ENCODE data around the gene CLIP1.

CLIP1 gene

GRCh38 chr12:122232691-122233090 lies 189.8 kb downstream of the CLIP1 start:
- no peak for DNase-seq
- intact Hi-C loops (cut with DNase I): no loop called here

- intact Hi-C loops (cut with DNase I): no loop called here
- no peak for DNase-seq
These were observed 191.7 kb downstream of the CLIP1 start for GRCh38 chr12:122230798-122231197.

- intact Hi-C loops (cut with DNase I): loop anchor here (5.0 to 10.0 kb wide), 2 partner anchors 39 to 277 kb away; partner anchors contain the start of genes VPS33A and ZCCHC8
- no peak for DNase-seq
These were observed 194.4 kb downstream of the CLIP1 start for GRCh38 chr12:122228092-122228491.

GRCh38 chr12:122227341-122227740 lies 195.1 kb downstream of the CLIP1 start:
- intact Hi-C loops (cut with DNase I): loop anchor here (5.0 to 10.0 kb wide), 2 partner anchors 40 to 277 kb away; partner anchors contain the start of genes VPS33A and ZCCHC8
- no peak for DNase-seq

GRCh38 chr12:122226366-122227125 lies 195.9 kb downstream of the CLIP1 start:
- peak in 16 of 42 donors; percentile 12 to 60 (median 32) for DNase-seq
- intact Hi-C loops (cut with DNase I): loop anchor here (5.0 to 10.0 kb wide), 2 partner anchors 41 to 278 kb away; partner anchors contain the start of genes VPS33A and ZCCHC8

GRCh38 chr12:122225683-122226365 lies 196.6 kb downstream of the CLIP1 start, which contains the start of gene DIABLO:
Gene DIABLO (minus strand): TSS chr12:122226052. CDS start chr12:122226014, 38 bp downstream.
- intact Hi-C loops (cut with DNase I): loop anchor here (5.0 to 10.0 kb wide), 2 partner anchors 41 to 279 kb away; partner anchors contain the start of genes VPS33A and ZCCHC8
- DNase-seq: peak; percentile 99 to 100 (median 100)

All from head of caudate nucleus (tissue), 42 donors.